CD4-positive, alpha-beta T cell (primary cell): ENCODE measurements around the gene SKAP1. TPM values are rescaled to one million over a fixed set of nuclear protein-coding genes. Genes with fewer than 3 reads are reported as not detected.
A peak's percentile ranks its signal among the peaks of the same experiment; 100 is the strongest.

Source experiments
- ATAC-seq: fragments of 200-7000 bp; cut with Tn5 transposase; one replicate; pipeline ENCODE4 v1.10.0; 2022; ENCODE audit warnings: mild to moderate bottlenecking; ENCODE audit not compliant: poor library complexity
- CTCF ChIA-PET: fragments of 350-600 bp; sonication (Branson Sonifier 250); formaldehyde crosslinking; loops from one replicate; lab custom pipeline; 2021; ENCODE audit warnings: antibody characterized with exemption, inconsistent platforms; lab: Charles Lee
- POLR2A ChIA-PET: fragments of 350-600 bp; sonication (Branson Sonifier 250); formaldehyde crosslinking; loops from one replicate; lab custom pipeline; 2021; ENCODE audit warnings: antibody characterized with exemption, inconsistent platforms; lab: Charles Lee
- DNase-seq, 14 experiments: peaks; one replicate each; pipeline ENCODE4 v3.0.0-alpha.2; 2013 to 2020; ENCODE audit warnings: mixed read lengths in 2 of 14
- H3K27ac ChIP-seq, 2 donors: one replicate each; pipeline versions ENCODE4 v1.5.1 to v1.7.0; 2013; ENCODE audit warnings: low read length in 2 of 2, low read depth in 1 of 2, mild to moderate bottlenecking in 1 of 2
- H3K27me3 ChIP-seq, 2 experiments: 1 replicate in 1 of 2; 2 replicates in 1 of 2; pipeline versions ENCODE4 v1.6.1 to v1.7.0; 2013; ENCODE audit warnings: low read length in 2 of 2, control low read depth in 1 of 2, mild to moderate bottlenecking in 1 of 2, moderate library complexity in 1 of 2; ENCODE audit not compliant: insufficient read depth in 2 of 2, control insufficient read depth in 1 of 2
- H3K36me3 ChIP-seq: one replicate; pipeline ENCODE4 v1.6.1; 2013; ENCODE audit warnings: low read length, control low read depth; ENCODE audit not compliant: insufficient read depth
- H3K4me1 ChIP-seq: one replicate; pipeline ENCODE4 v1.6.1; 2013; ENCODE audit warnings: low read length, control low read depth; ENCODE audit not compliant: insufficient read depth
- H3K4me3 ChIP-seq: one replicate; pipeline ENCODE4 v1.5.1; 2013; ENCODE audit warnings: mild to moderate bottlenecking, low read length, moderate library complexity
- H3K9me3 ChIP-seq, 2 experiments: 1 replicate in 1 of 2; 2 replicates in 1 of 2; pipeline versions ENCODE4 v1.6.1 to v1.7.0; 2013; ENCODE audit warnings: low read length in 2 of 2, mild to moderate bottlenecking in 2 of 2, control low read depth in 1 of 2, moderate library complexity in 1 of 2; ENCODE audit not compliant: control insufficient read depth in 1 of 2, insufficient read depth in 1 of 2
- H3K27ac Mint-ChIP-seq: one replicate; pipeline ENCODE4 v1.8.0; 2020; ENCODE audit warnings: mixed read lengths
- H3K27me3 Mint-ChIP-seq: one replicate; pipeline ENCODE4 v1.8.0; 2021; ENCODE audit warnings: mixed read lengths
- H3K36me3 Mint-ChIP-seq: one replicate; pipeline ENCODE4 v1.8.0; 2021; ENCODE audit warnings: low read depth, mixed read lengths
- H3K4me1 Mint-ChIP-seq: one replicate; pipeline ENCODE4 v1.8.0; 2021; ENCODE audit warnings: low read depth, mixed read lengths
- H3K4me3 Mint-ChIP-seq: one replicate; pipeline ENCODE4 v1.8.0; 2020; ENCODE audit warnings: mild to moderate bottlenecking, mixed read lengths
- H3K9me3 Mint-ChIP-seq: one replicate; pipeline ENCODE4 v1.8.0; 2020; ENCODE audit warnings: mixed read lengths
- intact Hi-C, 2 experiments: fragments of 100-400 bp; cut with DNase I in 1 of 2; cut with micrococcal nuclease in 1 of 2; formaldehyde crosslinking; loops; one replicate each; pipeline versions ENCODE4 v1.15.1 to v1.9.0; 2023 to 2025; cut with DNase I, micrococcal nuclease
- total RNA-seq, 174 experiments: library from RNA in 2 of 174; stranded (reverse) in 2 of 174; gene quantifications; one replicate each; pipeline ENCODE4 v1.2.3 and lab custom pipeline; 2021 to 2026
- TF ChIP-seq, protein P1 (sequence below): fragments of 200-600 bp; IDR thresholded peaks from one replicate; pipeline ENCODE4 v1.8.0; 2022; ENCODE audit warnings: antibody characterized with exemption, mild to moderate bottlenecking

Gene SKAP1
- total RNA-seq, 2 experiments from 2014 or later, result 92.0 to 95.1 TPM

DNA sequence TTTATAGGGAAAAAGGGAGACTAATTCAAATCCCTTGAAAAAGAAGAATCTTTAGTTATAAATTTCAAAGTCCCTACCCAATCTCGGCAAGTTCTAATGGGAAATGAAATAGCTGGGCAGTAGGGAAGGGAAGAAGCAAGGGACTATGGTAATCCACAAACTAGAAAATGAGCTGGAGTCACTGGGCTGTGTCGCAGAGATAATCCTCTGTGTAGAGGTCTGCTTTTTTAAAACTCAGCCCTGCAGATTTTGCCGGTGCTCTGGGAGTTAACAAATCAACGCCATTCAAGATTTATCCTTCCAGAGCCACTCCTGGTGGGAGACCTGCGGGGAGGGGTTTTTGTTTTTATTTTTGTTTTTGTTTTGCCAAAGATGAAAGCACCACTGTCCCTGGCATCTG is 301.6 kb downstream of the SKAP1 start:
- ATAC-seq, result no peak
- POLR2A ChIA-PET, result interaction anchor here (1.9 kb wide), 1 partner anchor 21 kb away, joined by 4 read pairs; the partner anchor contains the start of gene SNX11

GRCh38 chr17:48127371-48128051 is 302.5 kb downstream of the SKAP1 start:
- ATAC-seq (no peak), DNase-seq (no peak)
- Mint-ChIP-seq H3K27me3 (no peaks in the 10 kb centered on the region), H3K36me3 (peaks cover 33% of the 10 kb centered on the region), H3K4me3 (no peak overlapping the region), H3K9me3 (no peaks in the 10 kb centered on the region), H3K4me1 (no peaks in the 10 kb centered on the region), H3K27ac (peak overlapping the region; percentile 17)
- no peak overlapping the region for H3K27ac ChIP-seq
- H3K4me3 ChIP-seq, result no peak overlapping the region
- intact Hi-C loops, result no loop called here
- ChIA-PET CTCF (no interaction called here), POLR2A (interaction anchor here (1.9 kb wide), 1 partner anchor 20 kb away, joined by 4 read pairs; the partner anchor contains the start of gene SNX11)
- H3K27me3 ChIP-seq, result no peaks in the 10 kb centered on the region
- TF ChIP-seq, protein P1, sequence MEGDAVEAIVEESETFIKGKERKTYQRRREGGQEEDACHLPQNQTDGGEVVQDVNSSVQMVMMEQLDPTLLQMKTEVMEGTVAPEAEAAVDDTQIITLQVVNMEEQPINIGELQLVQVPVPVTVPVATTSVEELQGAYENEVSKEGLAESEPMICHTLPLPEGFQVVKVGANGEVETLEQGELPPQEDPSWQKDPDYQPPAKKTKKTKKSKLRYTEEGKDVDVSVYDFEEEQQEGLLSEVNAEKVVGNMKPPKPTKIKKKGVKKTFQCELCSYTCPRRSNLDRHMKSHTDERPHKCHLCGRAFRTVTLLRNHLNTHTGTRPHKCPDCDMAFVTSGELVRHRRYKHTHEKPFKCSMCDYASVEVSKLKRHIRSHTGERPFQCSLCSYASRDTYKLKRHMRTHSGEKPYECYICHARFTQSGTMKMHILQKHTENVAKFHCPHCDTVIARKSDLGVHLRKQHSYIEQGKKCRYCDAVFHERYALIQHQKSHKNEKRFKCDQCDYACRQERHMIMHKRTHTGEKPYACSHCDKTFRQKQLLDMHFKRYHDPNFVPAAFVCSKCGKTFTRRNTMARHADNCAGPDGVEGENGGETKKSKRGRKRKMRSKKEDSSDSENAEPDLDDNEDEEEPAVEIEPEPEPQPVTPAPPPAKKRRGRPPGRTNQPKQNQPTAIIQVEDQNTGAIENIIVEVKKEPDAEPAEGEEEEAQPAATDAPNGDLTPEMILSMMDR, result no peak
- no peaks in the 10 kb centered on the region for H3K4me1 ChIP-seq
- H3K9me3 ChIP-seq, result no peaks in the 10 kb centered on the region
- H3K36me3 ChIP-seq, result peaks cover 23% of the 10 kb centered on the region

More for the DNA sequence above, 301.6 kb downstream of the SKAP1 start:
- peaks cover 33% of the 10 kb centered on the region for H3K36me3 Mint-ChIP-seq
- H3K4me3 Mint-ChIP-seq, result no peak overlapping the region
- H3K4me1 Mint-ChIP-seq, result no peaks in the 10 kb centered on the region
- no peak overlapping the region for H3K27ac ChIP-seq
- H3K4me3 ChIP-seq, result no peak overlapping the region
- TF ChIP-seq, protein P1, result no peak
- DNase-seq, result no peak
- H3K4me1 ChIP-seq, result no peaks in the 10 kb centered on the region
- H3K27ac Mint-ChIP-seq, result no peak overlapping the region
- H3K27me3 Mint-ChIP-seq, result no peaks in the 10 kb centered on the region
- CTCF ChIA-PET, result interaction anchor here (1.0 to 3.6 kb wide), 2 partner anchors 48 to 102 kb away, joined by 5 to 15 read pairs; no protein-coding TSS in a partner anchor
- H3K9me3 ChIP-seq, result no peaks in the 10 kb centered on the region
- intact Hi-C loops, result no loop called here
- H3K36me3 ChIP-seq, result peaks cover 21% of the 10 kb centered on the region
- H3K27me3 ChIP-seq, result no peaks in the 10 kb centered on the region
- H3K9me3 Mint-ChIP-seq, result no peaks in the 10 kb centered on the region

DNA sequence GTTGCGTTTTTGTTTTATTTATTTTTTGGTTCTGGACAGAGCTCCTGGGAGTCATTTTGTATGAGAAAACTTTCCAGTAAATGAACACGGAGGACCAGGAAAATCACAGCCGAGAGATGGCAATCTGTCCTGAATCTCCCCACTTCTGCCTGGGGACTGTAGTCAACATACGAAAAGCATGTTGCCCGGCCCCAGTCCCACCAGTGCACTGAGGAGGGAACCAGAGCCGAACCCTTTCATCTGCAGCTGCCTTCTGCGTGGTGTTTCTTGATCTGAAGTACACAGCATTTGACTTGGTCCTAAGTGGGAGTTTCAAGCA is 303.5 kb downstream of the SKAP1 start:
- H3K4me3 ChIP-seq, result no peak overlapping the region
- no peak overlapping the region for H3K4me3 Mint-ChIP-seq
- DNase-seq, result no peak
- ChIA-PET CTCF (interaction anchor here (0.6 kb wide), 1 partner anchor 11 kb away, joined by 3 read pairs; no protein-coding TSS in a partner anchor), POLR2A (no interaction called here)
- no peaks in the 10 kb centered on the region for H3K9me3 Mint-ChIP-seq
- peaks cover 32% of the 10 kb centered on the region for H3K36me3 Mint-ChIP-seq
- H3K27me3 Mint-ChIP-seq, result no peaks in the 10 kb centered on the region
- H3K27ac Mint-ChIP-seq, result no peak overlapping the region
- TF ChIP-seq, protein P1, result no peak
- H3K36me3 ChIP-seq, result peaks cover 26% of the 10 kb centered on the region
- H3K4me1 Mint-ChIP-seq, result no peaks in the 10 kb centered on the region
- H3K9me3 ChIP-seq, result no peaks in the 10 kb centered on the region
- no peak overlapping the region for H3K27ac ChIP-seq
- no peak for ATAC-seq
- intact Hi-C loops, result no loop called here
- H3K4me1 ChIP-seq, result no peaks in the 10 kb centered on the region
- H3K27me3 ChIP-seq, result no peaks in the 10 kb centered on the region
